ENCODE measurements around the gene CCDC159.

CCDC159 gene

DNA sequence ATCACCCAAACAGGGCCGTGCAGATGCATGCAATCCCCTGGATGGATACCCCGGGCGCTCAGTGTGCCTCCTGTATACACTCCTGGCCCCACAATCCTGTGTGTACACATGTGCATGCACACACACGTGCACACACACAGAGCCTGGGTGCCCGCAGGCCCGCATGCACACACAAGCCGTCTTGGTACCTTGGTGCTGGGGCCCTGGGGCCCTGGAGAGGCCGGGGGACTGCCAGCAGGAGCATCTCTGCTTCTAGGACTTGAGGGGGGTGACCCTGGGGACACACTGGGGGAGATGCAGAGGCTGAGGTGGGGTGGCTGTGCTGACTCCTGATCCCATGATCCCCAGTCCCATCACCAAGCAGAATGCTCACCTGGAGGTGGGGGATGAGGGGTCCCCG is 53.3 kb downstream of the CCDC159 start:
- no peak overlapping the region for H3K4me3 ChIP-seq (replicated peaks in 1 of 2; ENCODE audit: low read depth in 2 of 2, low read length in 2 of 2)
- no peak for TF ChIP-seq CTCF (IDR thresholded peaks at IDR 0.05; ENCODE audit: low read depth, low read length)
- DNase-seq (ENCODE audit: low read depth in 2 of 2) = no peak

DNA sequence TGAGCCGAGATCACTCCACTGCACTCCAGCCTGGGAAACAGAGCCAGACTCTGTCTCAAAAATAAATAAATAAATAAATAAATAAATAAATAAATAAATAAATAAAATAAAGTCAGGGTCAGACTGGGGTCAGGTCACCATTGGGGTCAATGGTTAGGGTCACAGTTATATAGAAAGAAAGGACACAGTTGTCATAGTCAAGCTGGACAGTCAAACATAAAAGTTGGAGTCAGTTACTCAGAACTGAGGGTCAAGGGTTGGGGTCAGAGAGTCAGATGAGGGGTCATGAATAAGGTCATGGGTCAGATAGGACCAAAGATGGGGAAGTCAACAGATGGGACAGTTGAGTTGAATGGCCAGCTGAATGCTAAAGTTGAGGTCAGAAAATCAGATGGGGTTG is 54.5 kb downstream of the CCDC159 start:
- no peak for DNase-seq (ENCODE audit: low read depth in 2 of 2)
- no peak for TF ChIP-seq CTCF (IDR thresholded peaks at IDR 0.05; ENCODE audit: low read depth, low read length)
- no peak overlapping the region for H3K4me3 ChIP-seq (replicated peaks in 1 of 2; ENCODE audit: low read depth in 2 of 2, low read length in 2 of 2)

DNA sequence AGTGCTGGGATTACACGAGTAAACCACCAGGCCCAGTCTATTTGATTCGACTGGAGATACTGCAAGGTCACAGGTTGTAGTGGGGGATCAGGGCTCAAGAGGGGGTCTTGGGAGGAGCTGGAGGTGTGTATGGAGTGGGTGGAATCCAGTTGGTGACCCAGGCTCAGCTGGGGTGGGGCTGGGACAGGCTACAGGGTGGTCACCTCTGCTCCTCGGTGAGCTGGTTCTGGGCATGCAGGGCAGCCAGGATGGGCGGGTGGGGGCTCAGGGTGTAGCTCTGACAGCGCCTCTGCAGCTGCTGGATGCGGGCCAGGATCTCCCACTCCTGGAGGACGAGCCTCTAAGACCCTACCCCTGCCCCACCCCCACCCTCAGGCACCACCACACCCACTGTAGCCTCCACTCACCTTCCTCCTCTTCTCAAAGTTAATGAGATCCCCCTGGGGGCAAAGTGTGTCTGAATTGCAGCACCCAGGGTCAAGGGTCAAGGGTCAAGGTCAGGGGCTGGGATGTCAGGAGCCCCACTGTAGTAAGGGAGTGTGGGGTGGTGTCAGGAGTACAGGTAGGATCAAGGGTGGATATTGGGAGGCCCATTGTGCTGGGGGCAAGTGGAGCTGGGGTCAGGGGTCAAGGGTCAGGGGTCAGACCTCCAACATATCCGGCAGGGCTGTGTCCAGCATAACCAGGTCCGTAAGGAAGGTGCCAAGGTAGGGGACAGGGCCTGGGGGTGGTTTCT is 55.7 kb downstream of the CCDC159 start:
- no peak overlapping the region for H3K4me3 ChIP-seq (replicated peaks in 1 of 2; ENCODE audit: low read depth in 2 of 2, low read length in 2 of 2)
- no peak for DNase-seq (ENCODE audit: low read depth in 2 of 2)
- no peak for TF ChIP-seq CTCF (IDR thresholded peaks at IDR 0.05; ENCODE audit: low read depth, low read length)
